Measurements from ENCODE around the gene TOPBP1. TPM values are rescaled to one million over a fixed set of nuclear protein-coding genes. Genes with fewer than 3 reads are reported as not detected.

Gene TOPBP1
- total and polyA plus RNA-seq, 9 of the 15 experiments (the other 6 are each of a cell fraction or from before 2014, with no cell fraction given), result 16.6 to 77.6 (median 58.2) TPM

DNA sequence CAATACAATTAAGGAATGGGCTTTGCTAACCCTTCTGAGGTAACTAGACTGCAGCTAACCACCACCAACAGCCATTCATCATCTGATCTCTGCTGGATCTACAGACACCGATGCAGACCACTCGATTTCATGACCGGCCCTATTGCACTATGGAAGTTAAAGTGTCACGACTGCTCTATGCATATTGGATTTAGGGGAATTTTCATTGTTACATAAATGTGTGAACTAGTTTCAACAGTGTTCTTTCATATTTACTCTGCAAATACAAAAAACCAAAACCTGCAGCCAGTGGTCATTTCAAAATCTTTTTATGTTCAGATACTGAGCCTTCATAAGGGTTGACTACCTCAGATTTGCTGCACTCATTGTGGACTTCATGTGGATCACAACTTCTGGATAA, 73.7 kb downstream of the TOPBP1 start:
- ChIA-PET CTCF (ENCODE audit: low intra/inter-chr PET ratio) (no interaction called here), POLR2A (interaction anchor here (0.6 to 1.5 kb wide), 3 partner anchors 10 to 13 kb away, joined by 3 to 6 read pairs (median 3); no protein-coding TSS in a partner anchor)
- H2AFZ ChIP-seq (ENCODE audit: low read depth, low read length), result no peak overlapping the region
- H3K36me3 ChIP-seq (ENCODE audit: control insufficient read depth, insufficient read depth, low read length), result peaks cover 61% of the 10 kb centered on the region
- no peak overlapping the region for H3K9ac ChIP-seq (ENCODE audit: insufficient read depth in 1 of 2, low read depth in 2 of 2, low read length in 2 of 2)
- H3K9me1 ChIP-seq (ENCODE audit: control insufficient read depth, insufficient read depth, low read length), result no peaks in the 10 kb centered on the region
- H3K4me3 ChIP-seq, result no peak overlapping the region
- 92% methylated on average over 4 of the region's 4 CpGs for WGBS (ENCODE audit: insufficient coverage, low coverage, missing lambda C conversion rate)
- no peaks in the 10 kb centered on the region for H4K20me1 ChIP-seq (replicated peaks; ENCODE audit: control insufficient read depth, insufficient read depth, low read length)
- H3K79me2 ChIP-seq (ENCODE audit: control insufficient read depth, insufficient read depth, low read length), result peaks cover 3% of the 10 kb centered on the region; the same call in 2 of the 3 replicates
- no peak for TF ChIP-seq SIX5 (IDR thresholded peaks at IDR 0.05; ENCODE audit: borderline replicate concordance in 1 of 2, insufficient read depth in 1 of 2, low read depth in 1 of 2, low read length in 2 of 2)
- TF ChIP-seq ZNF699 (CRISPR knock-in tag; IDR thresholded peaks at IDR 0.05; ENCODE audit: insufficient replicate concordance), result no peak
- TF ChIP-seq RFX1 (IDR thresholded peaks at IDR 0.05), result no peak
- in situ Hi-C loops (cut with MboI) (no loop called here), intact Hi-C loops (cut with micrococcal nuclease) (no loop called here)
- no peak overlapping the region for H3K4me2 ChIP-seq (ENCODE audit: insufficient read depth, low read length)
- no peaks in the 10 kb centered on the region for H3K27me3 ChIP-seq (ENCODE audit: control insufficient read depth in 2 of 2, insufficient read depth in 2 of 2, low read length in 2 of 2)
- no peak for ATAC-seq
- no peak for FAIRE-seq
- no peaks in the 10 kb centered on the region; the same call in 1 of the 2 replicates for H3K9me3 ChIP-seq (replicated peaks; ENCODE audit: control insufficient read depth, insufficient read depth, low read depth, low read length)
- no TSS peak for BruUV-seq (replicated peaks)
- DNase-seq (ENCODE audit: extremely low read depth in 1 of 4, low spot score in 3 of 4), result no peak
- H3K27ac ChIP-seq (ENCODE audit: extremely low read depth, low read depth, low read length), result no peak overlapping the region
- H3K4me1 ChIP-seq (replicated peaks in 1 of 2; ENCODE audit: control insufficient read depth in 2 of 2, insufficient read depth in 2 of 2, low read length in 2 of 2), result no peaks in the 10 kb centered on the region

DNA sequence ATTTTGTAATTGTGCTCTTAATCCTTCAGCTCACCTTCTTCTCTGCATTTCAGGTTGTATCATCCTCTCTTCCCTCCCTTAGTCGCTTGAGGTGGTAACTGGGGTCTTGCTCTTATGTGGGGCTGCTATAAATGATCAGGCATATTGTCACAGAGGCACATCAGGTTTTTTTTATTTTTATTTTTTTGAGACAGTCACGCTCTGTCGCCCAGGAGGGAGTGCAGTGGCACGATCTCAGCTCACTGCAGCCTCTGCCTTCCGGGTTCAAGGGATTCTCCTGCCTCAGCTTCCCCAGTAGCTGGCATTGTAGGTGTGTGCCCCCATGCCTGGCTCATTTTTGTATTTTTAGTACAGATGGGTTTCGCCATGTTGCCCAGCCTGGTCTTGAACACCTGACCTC, 78.3 kb downstream of the TOPBP1 start:
- intact Hi-C loops (cut with micrococcal nuclease), result no loop called here
- Histone ChIP-seq H3K79me2 (ENCODE audit: control insufficient read depth, insufficient read depth, low read length) (peaks cover 46% of the 10 kb centered on the region), H3K27ac (ENCODE audit: extremely low read depth, low read depth, low read length) (no peak overlapping the region), H3K9ac (ENCODE audit: insufficient read depth in 1 of 2, low read depth in 2 of 2, low read length in 2 of 2) (no peak overlapping the region), H3K36me3 (ENCODE audit: control insufficient read depth, insufficient read depth, low read length) (peaks cover 89% of the 10 kb centered on the region), H3K27me3 (ENCODE audit: control insufficient read depth in 2 of 2, insufficient read depth in 2 of 2, low read length in 2 of 2) (no peaks in the 10 kb centered on the region), H3K4me2 (ENCODE audit: insufficient read depth, low read length) (no peak overlapping the region), H3K4me1 (replicated peaks in 1 of 2; ENCODE audit: control insufficient read depth in 2 of 2, insufficient read depth in 2 of 2, low read length in 2 of 2) (peaks cover 0 to under 1% of the 10 kb centered on the region in 2 experiments; a peak in 2 of 5 replicates), H3K9me3 (replicated peaks; ENCODE audit: control insufficient read depth, insufficient read depth, low read depth, low read length) (no peaks in the 10 kb centered on the region), H4K20me1 (replicated peaks; ENCODE audit: control insufficient read depth, insufficient read depth, low read length) (peaks cover 7% of the 10 kb centered on the region), H3K9me1 (ENCODE audit: control insufficient read depth, insufficient read depth, low read length) (no peaks in the 10 kb centered on the region), H3K4me3 (no peak overlapping the region), H2AFZ (ENCODE audit: low read depth, low read length) (no peak overlapping the region)
- no peak for DNase-seq (ENCODE audit: extremely low read depth in 1 of 4, low spot score in 3 of 4)
- 98% methylated on average over 6 of the region's 6 CpGs for WGBS (ENCODE audit: insufficient coverage, low coverage, missing lambda C conversion rate)
- in situ Hi-C loops (cut with MboI), result no loop called here
- CTCF ChIA-PET (ENCODE audit: low intra/inter-chr PET ratio), result no interaction called here
- ATAC-seq, result no peak
- BruUV-seq (replicated peaks), result no TSS peak
- no peak for FAIRE-seq
- POLR2A ChIA-PET, result no interaction called here
- TF ChIP-seq SP1 (CRISPR knock-in tag; IDR thresholded peaks at IDR 0.05) (no peak), FOXK1 (CRISPR knock-in tag; IDR thresholded peaks at IDR 0.05; ENCODE audit: borderline replicate concordance) (no peak), ZNF79 (CRISPR knock-in tag; IDR thresholded peaks at IDR 0.05; ENCODE audit: low read depth) (no peak), PHF20 (IDR thresholded peaks at IDR 0.05; ENCODE audit: partially characterized antibody) (no peak), ZNF174 (CRISPR knock-in tag; IDR thresholded peaks at IDR 0.05) (no peak), TFAM (CRISPR knock-in tag; conservative IDR thresholded peaks at IDR 0.05) (no peak)
- TF ChIP-seq, protein P1, sequence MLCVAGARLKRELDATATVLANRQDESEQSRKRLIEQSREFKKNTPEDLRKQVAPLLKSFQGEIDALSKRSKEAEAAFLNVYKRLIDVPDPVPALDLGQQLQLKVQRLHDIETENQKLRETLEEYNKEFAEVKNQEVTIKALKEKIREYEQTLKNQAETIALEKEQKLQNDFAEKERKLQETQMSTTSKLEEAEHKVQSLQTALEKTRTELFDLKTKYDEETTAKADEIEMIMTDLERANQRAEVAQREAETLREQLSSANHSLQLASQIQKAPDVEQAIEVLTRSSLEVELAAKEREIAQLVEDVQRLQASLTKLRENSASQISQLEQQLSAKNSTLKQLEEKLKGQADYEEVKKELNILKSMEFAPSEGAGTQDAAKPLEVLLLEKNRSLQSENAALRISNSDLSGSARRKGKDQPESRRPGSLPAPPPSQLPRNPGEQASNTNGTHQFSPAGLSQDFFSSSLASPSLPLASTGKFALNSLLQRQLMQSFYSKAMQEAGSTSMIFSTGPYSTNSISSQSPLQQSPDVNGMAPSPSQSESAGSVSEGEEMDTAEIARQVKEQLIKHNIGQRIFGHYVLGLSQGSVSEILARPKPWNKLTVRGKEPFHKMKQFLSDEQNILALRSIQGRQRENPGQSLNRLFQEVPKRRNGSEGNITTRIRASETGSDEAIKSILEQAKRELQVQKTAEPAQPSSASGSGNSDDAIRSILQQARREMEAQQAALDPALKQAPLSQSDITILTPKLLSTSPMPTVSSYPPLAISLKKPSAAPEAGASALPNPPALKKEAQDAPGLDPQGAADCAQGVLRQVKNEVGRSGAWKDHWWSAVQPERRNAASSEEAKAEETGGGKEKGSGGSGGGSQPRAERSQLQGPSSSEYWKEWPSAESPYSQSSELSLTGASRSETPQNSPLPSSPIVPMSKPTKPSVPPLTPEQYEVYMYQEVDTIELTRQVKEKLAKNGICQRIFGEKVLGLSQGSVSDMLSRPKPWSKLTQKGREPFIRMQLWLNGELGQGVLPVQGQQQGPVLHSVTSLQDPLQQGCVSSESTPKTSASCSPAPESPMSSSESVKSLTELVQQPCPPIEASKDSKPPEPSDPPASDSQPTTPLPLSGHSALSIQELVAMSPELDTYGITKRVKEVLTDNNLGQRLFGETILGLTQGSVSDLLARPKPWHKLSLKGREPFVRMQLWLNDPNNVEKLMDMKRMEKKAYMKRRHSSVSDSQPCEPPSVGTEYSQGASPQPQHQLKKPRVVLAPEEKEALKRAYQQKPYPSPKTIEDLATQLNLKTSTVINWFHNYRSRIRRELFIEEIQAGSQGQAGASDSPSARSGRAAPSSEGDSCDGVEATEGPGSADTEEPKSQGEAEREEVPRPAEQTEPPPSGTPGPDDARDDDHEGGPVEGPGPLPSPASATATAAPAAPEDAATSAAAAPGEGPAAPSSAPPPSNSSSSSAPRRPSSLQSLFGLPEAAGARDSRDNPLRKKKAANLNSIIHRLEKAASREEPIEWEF (CRISPR knock-in tag; IDR thresholded peaks at IDR 0.05), result no peak
